H1 (cell line): ENCODE results near the gene KCP. TPM values are rescaled to one million over a fixed set of nuclear protein-coding genes. Genes with fewer than 3 reads are reported as not detected.

ENCODE experiments used
- CTCF ChIA-PET: fragments of 300-600 bp; sonication (Branson Sonifier 250); formaldehyde crosslinking; loops from one replicate; lab custom pipeline; 2021; ENCODE audit not compliant: partially characterized antibody; lab: Charles Lee
- POLR2A ChIA-PET: fragments of 300-600 bp; sonication (Branson Sonifier 250); formaldehyde crosslinking; loops from one replicate; lab custom pipeline; 2021; ENCODE audit warnings: inconsistent platforms; ENCODE audit not compliant: partially characterized antibody; lab: Charles Lee
- DNase-seq, 2 experiments: peaks; one replicate each; pipeline versions ENCODE4 v3.0.0 to v3.0.0-alpha.2; 2010 to 2022; ENCODE audit warnings: low spot score in 2 of 2, low read depth in 1 of 2, mixed read lengths in 1 of 2
- FAIRE-seq: peaks from 2 replicates; lab custom pipeline; 2011; peaks lifted over from hg19 to GRCh38; lab: Jason Lieb, UNC
- H2AFZ ChIP-seq: 2 replicates; pipeline ENCODE4 v1.8.1; 2012; ENCODE audit warnings: low read length, inconsistent platforms
- H2AK5ac ChIP-seq: 2 replicates; pipeline ENCODE4 v1.6.1; 2013; ENCODE audit warnings: low read depth, low read length
- H2BK120ac ChIP-seq: replicated peaks from 2 replicates; pipeline ENCODE3; 2013; ENCODE audit warnings: low read depth, low read length, inconsistent platforms
- H2BK12ac ChIP-seq: 2 replicates; pipeline ENCODE4 v1.6.1; 2013; ENCODE audit warnings: low read depth, low read length
- H2BK15ac ChIP-seq: 2 replicates; pipeline ENCODE4 v1.6.1; 2013; ENCODE audit warnings: low read length
- H2BK20ac ChIP-seq: 2 replicates; pipeline ENCODE4 v1.6.1; 2013; ENCODE audit warnings: low read length
- H2BK5ac ChIP-seq: 2 replicates; pipeline ENCODE4 v1.6.1; 2013; ENCODE audit warnings: low read depth, low read length
- H3K14ac ChIP-seq: 2 replicates; pipeline ENCODE4 v1.6.1; 2013; ENCODE audit warnings: inconsistent platforms; ENCODE audit not compliant: insufficient read length
- H3K18ac ChIP-seq: 2 replicates; pipeline ENCODE4 v1.6.1; 2013; ENCODE audit warnings: low read length; ENCODE audit errors: extremely low read depth
- H3K23ac ChIP-seq: 2 replicates; pipeline ENCODE4 v1.6.1; 2013; ENCODE audit warnings: inconsistent platforms; ENCODE audit not compliant: insufficient read length
- H3K23me2 ChIP-seq: 2 replicates; pipeline ENCODE4 v1.6.1; 2013; ENCODE audit warnings: low read depth, low read length
- H3K27ac ChIP-seq: 2 replicates; pipeline ENCODE4 v1.6.1; 2011; ENCODE audit warnings: low read depth, low read length, inconsistent platforms
- H3K27me3 ChIP-seq, 4 experiments: replicated peaks in 1 of 4; 1 replicate in 1 of 4; 2 replicates in 3 of 4; pipeline versions ENCODE4 v1.6.1 to v1.8.1; 2011 to 2013; ENCODE audit warnings: low read length in 3 of 4, mild to moderate bottlenecking in 3 of 4, inconsistent platforms in 2 of 4, mixed read lengths in 2 of 4, moderate library complexity in 1 of 4; ENCODE audit not compliant: control insufficient read depth in 3 of 4, insufficient read depth in 3 of 4; ENCODE audit errors: extremely low read depth in 1 of 4
- H3K36me3 ChIP-seq, 4 experiments: 2 replicates each; pipeline versions ENCODE4 v1.6.1 to v1.8.1; 2011 to 2013; ENCODE audit warnings: mild to moderate bottlenecking in 4 of 4, low read length in 3 of 4, moderate library complexity in 2 of 4, control low read depth in 1 of 4, inconsistent platforms in 1 of 4; ENCODE audit not compliant: insufficient read depth in 4 of 4, control insufficient read depth in 2 of 4
- H3K4ac ChIP-seq: replicated peaks from 2 replicates; pipeline ENCODE3; 2013; ENCODE audit warnings: low read length, low read depth, mixed read lengths, inconsistent platforms; ENCODE audit not compliant: insufficient read length
- H3K4me1 ChIP-seq, 4 experiments: replicated peaks in 1 of 4; 1 replicate in 1 of 4; 2 replicates in 3 of 4; pipeline versions ENCODE4 v1.6.1 to v1.8.1; 2011 to 2013; ENCODE audit warnings: low read length in 3 of 4, inconsistent platforms in 2 of 4, mixed read lengths in 1 of 4; ENCODE audit not compliant: insufficient read depth in 4 of 4, control insufficient read depth in 3 of 4
- H3K4me2 ChIP-seq, 2 experiments: 2 replicates each; pipeline versions ENCODE4 v1.6.1 to v1.8.1; 2011 to 2013; ENCODE audit warnings: low read depth in 2 of 2, low read length in 2 of 2, control low read depth in 1 of 2, inconsistent platforms in 1 of 2, mild to moderate bottlenecking in 1 of 2; ENCODE audit not compliant: insufficient read depth in 1 of 2
- H3K4me3 ChIP-seq, 4 experiments: fragments of 200-600, 300-600 bp in 1 of 4; sonication (generic), shearing (Covaris generic), sonication (Bioruptor Twin) in 1 of 4; 2 replicates each; pipeline versions ENCODE4 v1.5.1 to v1.8.1; 2011 to 2016; ENCODE audit warnings: low read length in 4 of 4, low read depth in 3 of 4, control low read depth in 2 of 4, inconsistent platforms in 2 of 4, mild to moderate bottlenecking in 2 of 4, mixed read lengths in 1 of 4, moderate library complexity in 1 of 4; ENCODE audit not compliant: insufficient read depth in 2 of 4; ENCODE audit errors: extremely low read depth in 1 of 4
- H3K56ac ChIP-seq: replicated peaks from 2 replicates; pipeline ENCODE3; 2013; ENCODE audit warnings: low read depth, mild to moderate bottlenecking, mixed read lengths, low read length, inconsistent platforms; ENCODE audit not compliant: insufficient read length
- H3K79me1 ChIP-seq: 2 replicates; pipeline ENCODE4 v1.6.1; 2013; ENCODE audit warnings: low read depth, low read length, control low read depth
- H3K79me2 ChIP-seq, 2 experiments: 2 replicates each; pipeline versions ENCODE4 v1.6.1 to v1.8.1; 2012 to 2013; ENCODE audit warnings: low read length in 2 of 2, mild to moderate bottlenecking in 2 of 2, inconsistent platforms in 1 of 2; ENCODE audit not compliant: insufficient read depth in 2 of 2, control insufficient read depth in 1 of 2
- H3K9ac ChIP-seq, 4 experiments: replicated peaks in 1 of 4; 1 replicate in 1 of 4; 2 replicates in 3 of 4; pipeline versions ENCODE4 v1.6.1 to v1.8.1; 2011 to 2013; ENCODE audit warnings: low read depth in 3 of 4, low read length in 3 of 4, control low read depth in 2 of 4, mild to moderate bottlenecking in 2 of 4, moderate library complexity in 2 of 4, inconsistent platforms in 1 of 4; ENCODE audit errors: extremely low read depth in 1 of 4
- H3K9me3 ChIP-seq, 2 experiments: 2 replicates each; pipeline versions ENCODE4 v1.6.1 to v1.8.1; 2012 to 2013; ENCODE audit warnings: mild to moderate bottlenecking in 2 of 2, moderate library complexity in 2 of 2, control low read depth in 1 of 2, inconsistent platforms in 1 of 2, low read depth in 1 of 2, low read length in 1 of 2, mixed read lengths in 1 of 2; ENCODE audit not compliant: insufficient read depth in 2 of 2
- H4K20me1 ChIP-seq, 2 experiments: replicated peaks in 1 of 2; 2 replicates each; pipeline versions ENCODE3 to v1.8.1; 2011 to 2013; ENCODE audit warnings: inconsistent platforms in 2 of 2, low read length in 2 of 2, mild to moderate bottlenecking in 1 of 2; ENCODE audit not compliant: insufficient read depth in 2 of 2, control insufficient read depth in 1 of 2
- H4K5ac ChIP-seq: 2 replicates; pipeline ENCODE4 v1.6.1; 2013; ENCODE audit warnings: low read length, low read depth, mixed read lengths, inconsistent platforms; ENCODE audit not compliant: insufficient read length
- H4K8ac ChIP-seq: 2 replicates; pipeline ENCODE4 v1.8.0; 2013; ENCODE audit warnings: mild to moderate bottlenecking, moderate library complexity, low read length, inconsistent platforms; ENCODE audit not compliant: insufficient read depth; ENCODE audit errors: extremely low read depth
- H4K91ac ChIP-seq: replicated peaks from 2 replicates; pipeline ENCODE3; 2013; ENCODE audit warnings: low read length, mixed read lengths, inconsistent platforms; ENCODE audit not compliant: insufficient read length
- POU5F1 ChIP-seq: IDR thresholded peaks from 2 replicates; pipeline ENCODE4 v1.6.1; 2011; ENCODE audit warnings: low read depth, mild to moderate bottlenecking, low read length, moderate library complexity
- WGBS, 2 experiments: shearing (Covaris generic) in 1 of 2; methylation state at CpG; one replicate each; pipeline versions ENCODE4 v1.1.6 to v1.1.7; 2013 to 2015; ENCODE audit warnings: low lambda C conversion rate in 2 of 2, mixed read lengths in 2 of 2, inconsistent platforms in 1 of 2, low coverage in 1 of 2, missing lambda C conversion rate in 1 of 2; ENCODE audit not compliant: insufficient replicate concordance in 2 of 2, insufficient coverage in 1 of 2, insufficient read length in 1 of 2; ENCODE audit errors: extremely low coverage in 1 of 2, missing lambda C conversion rate in 1 of 2; 5-methylcytosine and 5-hydroxymethylcytosine counted together
- polyA plus RNA-seq, 7 experiments: library from polyadenylated mRNA; depleted of rRNA in 3 of 7; stranded (reverse) in 5 of 7; unstranded in 2 of 7; fragments of >200 nt in 5 of 7; fragments of 200-250 nt in 2 of 7; gene quantifications; 1 replicate in 5 of 7; 2 replicates in 1 of 7; 4 replicates in 1 of 7; pipeline versions ENCODE4 v1.2.1 to v1.2.3, GENCODE V29; 2011 to 2013; ENCODE audit warnings: missing spikeins in 2 of 7, mixed read lengths in 2 of 7
- total RNA-seq: library from RNA; stranded (reverse); fragmentation: NEBNext Ultra II Directional; extraction: Animal tissue kit (Norgen Biotek cat#: 25700); gene quantifications from 2 replicates; pipeline ENCODE4 v1.2.1, GENCODE V29; 2021

KCP gene
- total and polyA plus RNA-seq, 2 of the 8 experiments (the other 6 are each of a cell fraction or from before 2014, with no cell fraction given), result 1.3 to 2.0 TPM

DNA sequence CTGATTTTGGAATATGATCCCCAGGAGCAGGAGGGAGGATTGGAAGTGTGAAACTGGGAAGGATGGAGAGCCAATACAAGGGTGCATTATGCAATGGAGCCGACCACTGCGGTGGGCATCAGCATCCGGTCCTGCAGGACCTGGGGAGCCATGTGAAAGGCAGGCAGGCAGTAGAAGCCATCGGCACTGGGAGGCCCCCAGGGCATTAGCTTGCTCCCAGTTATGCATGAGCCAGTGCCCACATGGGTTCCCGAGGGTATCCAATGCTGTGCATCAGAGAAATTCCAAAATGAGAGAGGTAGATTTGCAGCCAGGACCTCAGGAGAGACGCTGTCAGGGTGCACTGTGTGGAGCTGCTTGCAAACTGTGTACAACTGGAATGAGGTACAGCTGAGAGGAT is 8.7 kb upstream of the KCP start:
- no peak overlapping the region for H2AFZ ChIP-seq
- 90% methylated on average over 6 of the region's 6 CpGs; no CpG with 5 or more reads in 1 of the 2 experiments for WGBS, 2 experiments

More for the DNA sequence above, 8.7 kb upstream of the KCP start:
- Histone ChIP-seq H3K27ac (no peak overlapping the region), H4K20me1 (peaks cover 0 to 1% of the 10 kb centered on the region in 2 experiments), H3K18ac (no peak overlapping the region), H3K27me3 (peaks cover 23 to 33% (median 32%) of the 10 kb centered on the region in 4 experiments), H3K14ac (no peak overlapping the region), H3K9ac (no peak overlapping the region), H3K4ac (no peak overlapping the region), H2BK5ac (no peak overlapping the region), H3K9me3 (no peaks in the 10 kb centered on the region), H2BK120ac (no peak overlapping the region), H2AK5ac (no peak overlapping the region), H3K56ac (no peak overlapping the region), H3K79me1 (no peaks in the 10 kb centered on the region), H3K23me2 (peaks cover 5% of the 10 kb centered on the region; the same call in 1 of the 2 replicates), H3K4me2 (no peak overlapping the region), H2BK12ac (no peak overlapping the region), H3K79me2 (no peaks in the 10 kb centered on the region), H3K36me3 (no peaks in the 10 kb centered on the region), H4K8ac (no peak overlapping the region), H4K5ac (no peak overlapping the region), H3K23ac (no peak overlapping the region), H3K4me3 (no peak overlapping the region), H2BK20ac (no peak overlapping the region), H3K4me1 (peaks cover 2 to 16% (median 4%) of the 10 kb centered on the region in 4 experiments; a peak in 5 of 7 replicates), H2BK15ac (no peak overlapping the region), H4K91ac (no peak overlapping the region)
- ChIA-PET POLR2A (interaction anchor here (1.8 kb wide), 1 partner anchor 12 kb away, joined by 5 read pairs; no protein-coding TSS in a partner anchor), CTCF (interaction anchor here (1.4 to 2.7 kb wide), 7 partner anchors 10 to 173 kb away, joined by 3 to 10 read pairs (median 5); no protein-coding TSS in a partner anchor)
- DNase-seq (peak in 1 of 2 experiments; percentile 41), FAIRE-seq (no peak)
- no peak for TF ChIP-seq POU5F1
